ENCODE measurements around the gene SPTBN5.

The SPTBN5 gene

GRCh38 chr15:41901431-41901830, 7.6 kb upstream of the SPTBN5 start:
- DNase-seq, result no peak

- no peak for DNase-seq
These were observed 6.9 kb upstream of the SPTBN5 start for GRCh38 chr15:41900526-41901380.

GRCh38 chr15:41899854-41900442, 6.1 kb upstream of the SPTBN5 start:
- no peak for DNase-seq

- DNase-seq, result no peak
These were observed 3.5 kb upstream of the SPTBN5 start for GRCh38 chr15:41897363-41897799.

DNA sequence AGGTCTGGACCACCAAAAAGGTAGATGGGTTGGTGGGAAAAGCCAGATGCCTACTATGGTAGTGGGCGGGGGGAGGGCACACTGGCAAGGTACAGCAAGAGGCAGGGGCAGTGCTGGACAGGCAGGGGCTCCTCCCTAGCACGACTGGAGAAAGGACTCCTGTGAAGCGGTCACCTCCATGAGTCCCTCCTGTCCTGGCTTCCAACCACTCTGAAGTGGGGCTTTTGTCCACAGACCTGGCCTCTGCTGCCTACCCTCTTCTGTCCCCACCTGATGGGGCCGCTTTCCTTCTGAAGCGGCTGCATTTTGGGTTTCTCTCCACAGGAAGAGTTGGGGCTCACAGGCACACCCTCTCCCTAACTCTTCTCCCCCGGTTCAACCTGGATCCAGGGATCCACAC, 2.7 kb upstream of the SPTBN5 start:
- DNase-seq, result no peak

DNA sequence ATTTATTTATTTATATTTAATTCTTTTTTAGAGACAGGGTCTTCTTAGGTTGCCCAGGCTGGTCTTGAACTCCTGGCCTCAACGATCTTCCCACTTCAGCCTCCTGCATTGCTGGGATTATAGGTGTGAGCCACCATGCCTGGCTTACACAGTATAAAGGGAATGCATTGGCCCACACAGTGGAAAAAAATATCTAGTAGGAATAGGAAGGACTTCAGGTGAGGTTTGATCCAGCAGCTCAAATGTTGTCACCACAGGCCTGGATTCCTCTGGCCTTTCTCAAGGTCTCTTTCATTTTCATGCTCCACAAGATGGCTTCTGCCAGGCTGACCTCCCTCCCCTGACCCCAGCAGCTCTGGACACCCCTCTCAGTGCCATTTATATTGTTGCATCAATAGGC, 2.1 kb upstream of the SPTBN5 start:
- DNase-seq, result no peak

GRCh38 chr15:41895491-41895890, 1.6 kb upstream of the SPTBN5 start:
- no peak for DNase-seq

DNA sequence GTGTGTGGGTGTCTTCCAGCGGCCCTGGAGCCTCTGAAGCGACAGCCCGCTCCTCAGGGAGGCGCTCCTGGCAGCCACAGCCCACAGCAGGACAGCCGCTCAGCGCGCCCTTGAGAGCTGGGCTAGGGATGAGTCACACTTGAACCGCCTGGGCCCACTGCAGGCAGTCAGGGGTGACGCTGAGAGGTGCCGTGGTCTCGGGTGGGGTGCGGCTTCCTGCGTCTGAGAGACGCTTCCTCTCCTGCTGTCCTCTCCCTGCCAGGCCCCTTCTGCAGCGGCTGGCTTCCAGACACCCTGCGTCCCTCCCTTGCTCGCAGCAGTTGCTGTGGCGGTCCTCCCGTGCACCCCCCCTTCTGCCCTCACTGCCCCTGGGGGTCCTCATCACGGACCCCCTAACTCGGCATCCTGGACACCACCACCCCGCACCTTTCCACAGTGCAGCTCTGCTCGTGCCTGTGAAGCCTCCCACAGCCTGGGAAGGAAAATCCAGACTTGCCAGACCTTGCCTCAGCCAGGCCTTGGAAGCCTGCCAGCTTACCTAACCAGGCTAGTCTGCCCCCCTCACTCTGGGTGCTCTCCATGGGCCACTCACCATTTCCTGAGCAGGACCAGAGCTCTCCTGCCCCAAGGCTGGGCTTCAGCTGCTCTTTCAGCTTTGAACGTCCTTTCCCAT, 1.1 kb upstream of the SPTBN5 start:
- peak; percentile 54 to 97 (median 78) for DNase-seq

DNA sequence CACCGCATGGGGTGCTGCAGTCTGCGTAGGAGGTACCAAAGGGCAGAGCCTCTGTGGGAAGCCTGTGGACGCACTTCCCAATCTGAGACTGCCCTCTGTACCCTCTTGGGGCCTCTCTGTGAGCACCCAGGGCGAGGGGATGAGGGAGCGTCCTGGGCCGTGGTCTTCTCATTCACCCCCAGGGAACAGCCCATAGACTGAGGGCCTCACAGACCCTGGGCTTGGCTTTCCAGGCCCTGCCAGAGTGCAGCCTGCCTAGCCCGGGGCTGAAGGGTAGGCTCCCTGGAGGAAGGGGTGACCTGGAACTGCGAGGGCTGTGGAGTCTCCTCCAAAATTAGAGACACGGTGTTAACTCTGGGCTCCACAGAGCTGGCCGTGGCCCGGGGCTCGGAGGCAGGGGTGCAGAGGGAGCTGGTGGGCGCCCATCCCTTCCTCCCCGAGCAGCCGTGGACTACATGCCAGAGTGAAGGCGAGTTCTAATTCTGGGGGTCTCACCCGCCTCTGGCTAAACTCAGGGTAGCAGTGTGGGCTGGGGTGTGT, 468 bp upstream of the SPTBN5 start:
- no peak for DNase-seq

GRCh38 chr15:41892621-41893421, 1.0 kb downstream of the SPTBN5 start:
- DNase-seq, result peak in 2 of 5 experiments; percentile 29 to 61

DNA sequence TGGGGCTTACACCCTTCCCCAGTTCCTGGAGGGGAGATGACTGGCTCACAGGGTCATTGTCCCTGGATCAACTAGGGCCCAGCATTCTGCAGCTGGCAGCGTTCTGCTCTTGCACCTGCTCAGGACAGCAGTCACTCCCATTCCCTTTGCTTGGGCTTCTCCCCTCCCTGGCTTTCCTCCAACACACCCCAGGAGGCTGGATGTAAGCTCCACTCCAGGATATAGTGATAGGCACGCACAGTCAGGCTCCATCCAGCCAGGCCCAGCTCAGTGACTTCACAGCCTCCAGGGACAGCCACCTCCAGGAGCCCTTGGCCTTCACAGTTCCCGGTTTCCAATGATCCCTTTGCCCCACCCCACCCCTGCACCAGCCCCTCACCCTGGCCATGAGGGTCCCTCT, 1.9 kb downstream of the SPTBN5 start:
- no peak for DNase-seq

DNA sequence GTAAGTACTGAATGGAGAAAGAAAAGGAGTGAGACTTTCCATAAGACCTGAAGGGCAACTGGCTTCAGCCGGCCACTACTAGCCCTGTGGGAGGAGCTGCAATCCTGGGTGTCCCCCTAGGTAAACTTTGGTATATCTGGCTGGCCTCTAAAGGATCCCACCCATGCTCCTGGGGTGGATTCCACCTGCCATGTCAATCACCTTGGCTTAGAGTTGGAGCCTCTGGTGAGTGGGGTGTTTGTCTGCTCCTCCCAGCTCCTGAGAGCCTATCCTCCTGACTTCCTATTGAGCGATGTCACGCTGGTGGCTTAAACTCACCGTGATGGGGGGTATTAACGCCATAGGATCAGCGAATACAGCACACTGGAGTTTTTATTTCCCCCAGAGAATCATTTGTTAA, 2.6 kb downstream of the SPTBN5 start:
- no peak for DNase-seq

GRCh38 chr15:41890050-41890690, 3.7 kb downstream of the SPTBN5 start:
- no peak for DNase-seq

DNA sequence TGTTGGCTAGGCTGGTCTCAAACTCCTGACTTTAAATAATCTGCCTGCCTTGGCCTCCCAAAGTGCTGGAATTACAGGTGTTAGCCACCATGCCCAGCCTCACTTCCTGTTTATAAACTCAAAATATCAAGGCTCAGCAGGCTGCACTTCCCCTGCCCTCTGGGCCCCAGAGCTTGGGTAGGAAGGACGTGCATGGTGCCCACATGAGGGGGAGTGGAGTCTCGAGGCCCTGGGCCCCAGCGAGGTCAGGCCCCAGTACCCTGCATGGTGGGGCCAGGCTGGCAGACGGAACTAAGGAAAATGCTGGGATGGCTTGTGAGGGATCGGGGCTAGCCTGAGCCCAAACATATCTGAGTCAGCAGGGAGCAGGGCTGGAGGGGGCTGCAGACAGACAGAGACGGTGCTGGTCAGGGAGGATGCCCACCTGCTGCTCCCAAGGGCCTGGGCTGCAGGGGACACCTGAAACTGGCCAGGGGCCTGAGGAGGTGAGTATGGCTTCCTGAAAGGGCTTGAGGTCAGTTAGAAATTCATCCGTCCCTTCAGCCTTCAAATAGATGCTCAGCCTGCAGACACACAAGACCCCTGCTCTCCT, 5.1 kb downstream of the SPTBN5 start:
- DNase-seq, result peak in 1 of 5 experiments; percentile 72

- no peak for DNase-seq
These were observed 6.0 kb downstream of the SPTBN5 start for GRCh38 chr15:41887893-41888292.

DNA sequence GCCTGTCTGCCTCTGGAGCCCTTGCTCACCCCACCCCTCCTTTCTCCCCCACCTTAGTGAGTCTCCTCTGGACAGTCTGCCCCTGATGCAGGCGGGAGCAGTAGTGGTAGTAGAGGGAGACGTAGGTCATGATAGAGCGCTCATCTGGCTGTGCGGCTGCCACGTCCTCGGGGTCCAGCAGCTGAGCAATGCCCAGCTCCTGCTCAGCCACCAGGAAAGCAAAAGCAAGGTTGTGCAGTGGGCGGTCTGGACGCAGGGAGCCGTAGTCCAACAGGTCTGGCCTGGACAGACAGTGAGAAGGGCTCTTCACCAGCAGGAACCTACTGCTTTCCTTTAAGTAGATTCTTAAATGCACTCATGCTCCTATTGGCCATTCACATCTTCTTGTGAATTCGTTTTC, 6.7 kb downstream of the SPTBN5 start:
- DNase-seq, result no peak

GRCh38 chr15:41886741-41887140, 7.1 kb downstream of the SPTBN5 start:
- DNase-seq, result no peak

- DNase-seq, result no peak
These were observed 8.0 kb downstream of the SPTBN5 start for GRCh38 chr15:41885841-41886240.

- no peak for DNase-seq
These were observed 8.5 kb downstream of the SPTBN5 start for GRCh38 chr15:41885321-41885720.

DNA sequence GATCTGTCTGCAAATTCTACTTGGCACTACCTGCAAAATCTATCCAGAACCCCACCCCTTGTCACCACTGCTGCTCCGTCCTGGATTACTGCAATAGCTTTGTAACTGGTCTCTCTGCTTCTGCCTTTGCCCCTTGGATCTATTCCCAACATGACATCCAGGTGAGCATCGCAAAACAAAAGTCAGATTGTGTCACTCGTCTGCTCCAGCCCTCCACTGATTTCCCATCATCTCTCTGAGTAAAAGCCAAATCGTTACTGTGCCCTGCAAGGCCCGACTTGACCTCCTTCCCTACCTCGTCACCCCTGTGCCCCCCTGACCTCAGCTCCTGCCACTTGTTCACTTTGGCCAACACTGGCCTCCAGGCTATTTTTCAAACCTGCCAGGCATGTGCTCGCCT, 9.4 kb downstream of the SPTBN5 start:
- no peak for DNase-seq

GRCh38 chr15:41883484-41883825, 10.4 kb downstream of the SPTBN5 start:
- no peak for DNase-seq

All from T-helper 2 cell (primary cell).